ENCODE measurements around the gene CPS1.

- TF ChIP-seq CTCF (conservative IDR thresholded peaks at IDR 0.05; ENCODE audit: low read length) (no peak), EZH2phosphoT487 (IDR thresholded peaks at IDR 0.05; ENCODE audit: borderline replicate concordance) (no peak)
Measured at GRCh38 chr2:210715560-210716082, 159.2 kb downstream of the CPS1 start.
